ENCODE results near the gene DSE.

Gene DSE

GRCh38 chr6:116395647-116396046 lies 24.9 kb downstream of the DSE start:
- no peak for TF ChIP-seq TAF1 (IDR thresholded peaks at IDR 0.05; ENCODE audit: borderline replicate concordance, insufficient read depth, low read length)
- no peak for TF ChIP-seq SIN3A (IDR thresholded peaks at IDR 0.05; ENCODE audit: borderline replicate concordance, insufficient read depth, low read length)
- no peak for TF ChIP-seq REST (IDR thresholded peaks at IDR 0.05; ENCODE audit: insufficient read depth in 1 of 2, low read depth in 2 of 2, low read length in 2 of 2)
- TF ChIP-seq FOXP2 (optimal IDR thresholded peaks at IDR 0.05; ENCODE audit: borderline replicate concordance, extremely low read depth, extremely low read length, insufficient read depth) = no peak
- TF ChIP-seq POLR2AphosphoS5 (IDR thresholded peaks at IDR 0.05; ENCODE audit: low read depth, low read length) = no peak

DNA sequence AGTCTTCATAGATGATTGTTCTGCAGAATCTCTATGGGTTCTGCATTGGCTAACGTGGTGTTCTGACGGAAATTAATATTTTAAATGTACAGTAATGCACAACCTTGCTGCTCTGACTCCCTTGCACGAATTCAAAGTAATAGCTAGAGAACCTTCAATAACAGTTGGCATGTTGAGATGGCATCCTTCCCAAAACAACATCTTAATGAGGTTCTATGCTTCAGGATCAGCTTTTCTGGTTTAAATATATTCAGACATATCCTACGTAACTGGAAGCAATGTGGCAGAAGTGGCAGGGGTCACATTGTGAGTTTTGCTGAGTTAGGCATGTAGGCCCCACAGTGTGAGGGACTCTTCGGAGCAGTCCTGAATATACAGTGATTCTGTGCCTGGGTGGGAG lies 25.7 kb downstream of the DSE start:
- TF ChIP-seq TAF1 (IDR thresholded peaks at IDR 0.05; ENCODE audit: borderline replicate concordance, insufficient read depth, low read length) (no peak), POLR2AphosphoS5 (IDR thresholded peaks at IDR 0.05; ENCODE audit: low read depth, low read length) (no peak), REST (IDR thresholded peaks at IDR 0.05; ENCODE audit: insufficient read depth in 1 of 2, low read depth in 2 of 2, low read length in 2 of 2) (no peak), SIN3A (IDR thresholded peaks at IDR 0.05; ENCODE audit: borderline replicate concordance, insufficient read depth, low read length) (no peak)

DNA sequence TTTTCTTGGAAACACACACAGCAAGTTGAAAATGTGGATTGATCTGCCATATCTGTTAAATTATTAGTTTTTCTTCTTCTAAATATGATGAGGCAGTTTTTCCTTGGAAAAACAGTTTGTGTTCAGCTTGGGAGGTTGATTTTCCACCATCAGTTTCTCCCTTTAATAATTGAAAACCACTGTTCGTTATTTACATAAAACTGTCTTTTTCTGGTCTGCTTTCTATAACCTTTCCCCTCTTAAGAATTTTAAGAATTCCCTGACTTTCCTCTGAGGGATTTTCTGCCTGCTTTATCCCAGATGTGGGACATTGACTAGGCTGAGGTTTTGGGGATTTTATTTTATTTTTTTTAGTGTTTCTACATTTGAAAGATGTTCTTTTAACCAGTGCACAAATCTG lies 27.2 kb downstream of the DSE start:
- no peak for TF ChIP-seq SIN3A (IDR thresholded peaks at IDR 0.05; ENCODE audit: borderline replicate concordance, insufficient read depth, low read length)
- TF ChIP-seq REST (IDR thresholded peaks at IDR 0.05; ENCODE audit: insufficient read depth in 1 of 2, low read depth in 2 of 2, low read length in 2 of 2) = no peak
- no peak for TF ChIP-seq POLR2AphosphoS5 (IDR thresholded peaks at IDR 0.05; ENCODE audit: low read depth, low read length)
- TF ChIP-seq FOXP2 (optimal IDR thresholded peaks at IDR 0.05; ENCODE audit: borderline replicate concordance, extremely low read depth, extremely low read length, insufficient read depth) = no peak
- no peak for TF ChIP-seq TAF1 (IDR thresholded peaks at IDR 0.05; ENCODE audit: borderline replicate concordance, insufficient read depth, low read length)

GRCh38 chr6:116398316-116399010 lies 27.7 kb downstream of the DSE start:
- TF ChIP-seq TAF1 (IDR thresholded peaks at IDR 0.05; ENCODE audit: borderline replicate concordance, insufficient read depth, low read length) = no peak
- no peak for TF ChIP-seq SIN3A (IDR thresholded peaks at IDR 0.05; ENCODE audit: borderline replicate concordance, insufficient read depth, low read length)
- TF ChIP-seq FOXP2 (optimal IDR thresholded peaks at IDR 0.05; ENCODE audit: borderline replicate concordance, extremely low read depth, extremely low read length, insufficient read depth) = no peak
- TF ChIP-seq REST (IDR thresholded peaks at IDR 0.05; ENCODE audit: insufficient read depth in 1 of 2, low read depth in 2 of 2, low read length in 2 of 2) = no peak

- TF ChIP-seq POLR2AphosphoS5 (IDR thresholded peaks at IDR 0.05; ENCODE audit: low read depth, low read length) (no peak), FOXP2 (optimal IDR thresholded peaks at IDR 0.05; ENCODE audit: borderline replicate concordance, extremely low read depth, extremely low read length, insufficient read depth) (no peak), SIN3A (IDR thresholded peaks at IDR 0.05; ENCODE audit: borderline replicate concordance, insufficient read depth, low read length) (no peak), TAF1 (IDR thresholded peaks at IDR 0.05; ENCODE audit: borderline replicate concordance, insufficient read depth, low read length) (no peak), REST (IDR thresholded peaks at IDR 0.05; ENCODE audit: insufficient read depth in 1 of 2, low read depth in 2 of 2, low read length in 2 of 2) (no peak)
Observed at GRCh38 chr6:116399287-116399686, 28.5 kb downstream of the DSE start.
